ENCODE results near the gene PRL.

The PRL gene

GRCh38 chr6:22253955-22254655, 42.7 kb downstream of the PRL start:
- Histone ChIP-seq H3K9ac (ENCODE audit: low read length) (no peak overlapping the region), H4K91ac (ENCODE audit: low read length) (no peak overlapping the region), H3K4ac (ENCODE audit: low read depth in 1 of 2, low read length in 2 of 2) (no peak overlapping the region), H3K23ac (ENCODE audit: low read length in 2 of 2) (no peak overlapping the region), H2AK5ac (ENCODE audit: low read length, severe bottlenecking) (no peak overlapping the region), H3K27ac (ENCODE audit: low read length, poor library complexity, severe bottlenecking) (no peak overlapping the region), H3K9me3 (ENCODE audit: control insufficient read depth, low read length) (peaks cover 2% of the 10 kb centered on the region), H2BK5ac (ENCODE audit: low read depth, low read length, poor library complexity, severe bottlenecking) (no peak overlapping the region), H2AFZ (ENCODE audit: low read depth, low read length) (no peak overlapping the region), H3K79me1 (replicated peaks; ENCODE audit: low read length, poor library complexity, severe bottlenecking) (no peaks in the 10 kb centered on the region), H2BK12ac (ENCODE audit: low read length in 2 of 2) (no peak overlapping the region), H3K27me3 (ENCODE audit: control insufficient read depth in 1 of 2, insufficient read depth in 1 of 2, low read length in 2 of 2) (no peaks in the 10 kb centered on the region), H3K4me1 (ENCODE audit: control insufficient read depth, insufficient read depth, low read depth, low read length) (no peaks in the 10 kb centered on the region), H3K36me3 (ENCODE audit: control insufficient read depth in 1 of 2, insufficient read depth in 2 of 2, low read depth in 1 of 2, low read length in 2 of 2) (no peaks in the 10 kb centered on the region), H3K4me3 (ENCODE audit: insufficient read depth in 1 of 2, low read depth in 1 of 2, low read length in 2 of 2) (no peak overlapping the region), H3K14ac (ENCODE audit: low read length in 2 of 2) (no peak overlapping the region), H2BK120ac (ENCODE audit: low read depth, low read length) (no peak overlapping the region), H4K8ac (ENCODE audit: low read length) (no peak overlapping the region), H3K18ac (ENCODE audit: low read depth in 1 of 2, low read length in 2 of 2) (no peak overlapping the region), H2BK15ac (ENCODE audit: low read depth, poor library complexity, severe bottlenecking) (no peak overlapping the region), H3K4me2 (ENCODE audit: low read length, poor library complexity, severe bottlenecking) (no peak overlapping the region)
- WGBS = 100% methylated on average over 1 of the region's 1 CpG
- DNase-seq = no peak

- no peak overlapping the region for H2AK5ac ChIP-seq (ENCODE audit: low read length, severe bottlenecking)
- peak overlapping the region; percentile 85 for H3K27ac ChIP-seq (ENCODE audit: low read length, poor library complexity, severe bottlenecking)
- peak; percentile 14 for DNase-seq
- no peaks in the 10 kb centered on the region for H3K27me3 ChIP-seq (ENCODE audit: control insufficient read depth in 1 of 2, insufficient read depth in 1 of 2, low read length in 2 of 2)
- peak overlapping the region; percentile 84 for H2BK5ac ChIP-seq (ENCODE audit: low read depth, low read length, poor library complexity, severe bottlenecking)
- H3K36me3 ChIP-seq (ENCODE audit: control insufficient read depth in 1 of 2, insufficient read depth in 2 of 2, low read depth in 1 of 2, low read length in 2 of 2) = no peaks in the 10 kb centered on the region
- no peak overlapping the region for H2BK15ac ChIP-seq (ENCODE audit: low read depth, poor library complexity, severe bottlenecking)
- no peak overlapping the region for H4K8ac ChIP-seq (ENCODE audit: low read length)
- no peak overlapping the region for H3K4me2 ChIP-seq (ENCODE audit: low read length, poor library complexity, severe bottlenecking)
- no peak overlapping the region for H3K23ac ChIP-seq (ENCODE audit: low read length in 2 of 2)
- no peak overlapping the region for H3K18ac ChIP-seq (ENCODE audit: low read depth in 1 of 2, low read length in 2 of 2)
- H3K9ac ChIP-seq (ENCODE audit: low read length) = no peak overlapping the region
- no peak overlapping the region for H4K91ac ChIP-seq (ENCODE audit: low read length)
- H3K79me1 ChIP-seq (replicated peaks; ENCODE audit: low read length, poor library complexity, severe bottlenecking) = no peaks in the 10 kb centered on the region
- WGBS = 50% methylated on average over 1 of the region's 2 CpGs
- no peak overlapping the region for H2BK12ac ChIP-seq (ENCODE audit: low read length in 2 of 2)
- H3K4ac ChIP-seq (ENCODE audit: low read depth in 1 of 2, low read length in 2 of 2) = no peak overlapping the region
- H3K14ac ChIP-seq (ENCODE audit: low read length in 2 of 2) = no peak overlapping the region
- H3K4me3 ChIP-seq (ENCODE audit: insufficient read depth in 1 of 2, low read depth in 1 of 2, low read length in 2 of 2) = no peak overlapping the region
- H3K9me3 ChIP-seq (ENCODE audit: control insufficient read depth, low read length) = no peaks in the 10 kb centered on the region
- no peak overlapping the region for H2AFZ ChIP-seq (ENCODE audit: low read depth, low read length)
- no peak overlapping the region for H2BK120ac ChIP-seq (ENCODE audit: low read depth, low read length)
- H3K4me1 ChIP-seq (ENCODE audit: control insufficient read depth, insufficient read depth, low read depth, low read length) = no peaks in the 10 kb centered on the region
Observed at GRCh38 chr6:22251348-22251747, 45.5 kb downstream of the PRL start.

- H3K4me1 ChIP-seq (ENCODE audit: control insufficient read depth, insufficient read depth, low read depth, low read length) = no peaks in the 10 kb centered on the region
- no peak overlapping the region for H2BK120ac ChIP-seq (ENCODE audit: low read depth, low read length)
- no peaks in the 10 kb centered on the region for H3K79me1 ChIP-seq (replicated peaks; ENCODE audit: low read length, poor library complexity, severe bottlenecking)
- DNase-seq = no peak
- H3K18ac ChIP-seq (ENCODE audit: low read depth in 1 of 2, low read length in 2 of 2) = no peak overlapping the region
- peak overlapping the region; percentile 84 for H2BK5ac ChIP-seq (ENCODE audit: low read depth, low read length, poor library complexity, severe bottlenecking)
- H2AK5ac ChIP-seq (ENCODE audit: low read length, severe bottlenecking) = no peak overlapping the region
- no peak overlapping the region for H3K4me2 ChIP-seq (ENCODE audit: low read length, poor library complexity, severe bottlenecking)
- H4K91ac ChIP-seq (ENCODE audit: low read length) = no peak overlapping the region
- H3K23ac ChIP-seq (ENCODE audit: low read length in 2 of 2) = no peak overlapping the region
- peak overlapping the region; percentile 85 for H3K27ac ChIP-seq (ENCODE audit: low read length, poor library complexity, severe bottlenecking)
- H2BK12ac ChIP-seq (ENCODE audit: low read length in 2 of 2) = no peak overlapping the region
- H4K8ac ChIP-seq (ENCODE audit: low read length) = no peak overlapping the region
- no peak overlapping the region for H2BK15ac ChIP-seq (ENCODE audit: low read depth, poor library complexity, severe bottlenecking)
- no peaks in the 10 kb centered on the region for H3K36me3 ChIP-seq (ENCODE audit: control insufficient read depth in 1 of 2, insufficient read depth in 2 of 2, low read depth in 1 of 2, low read length in 2 of 2)
- H3K4ac ChIP-seq (ENCODE audit: low read depth in 1 of 2, low read length in 2 of 2) = no peak overlapping the region
- 21% methylated on average over 1 of the region's 1 CpG for WGBS
- no peak overlapping the region for H3K9ac ChIP-seq (ENCODE audit: low read length)
- no peak overlapping the region for H3K4me3 ChIP-seq (ENCODE audit: insufficient read depth in 1 of 2, low read depth in 1 of 2, low read length in 2 of 2)
- no peak overlapping the region for H3K14ac ChIP-seq (ENCODE audit: low read length in 2 of 2)
- H3K27me3 ChIP-seq (ENCODE audit: control insufficient read depth in 1 of 2, insufficient read depth in 1 of 2, low read length in 2 of 2) = no peaks in the 10 kb centered on the region
- no peak overlapping the region for H2AFZ ChIP-seq (ENCODE audit: low read depth, low read length)
- no peaks in the 10 kb centered on the region for H3K9me3 ChIP-seq (ENCODE audit: control insufficient read depth, low read length)
Observed at GRCh38 chr6:22250486-22250885, 46.4 kb downstream of the PRL start.

- Histone ChIP-seq H3K23ac (ENCODE audit: low read length in 2 of 2) (no peak overlapping the region), H3K4ac (ENCODE audit: low read depth in 1 of 2, low read length in 2 of 2) (no peak overlapping the region), H3K27ac (ENCODE audit: low read length, poor library complexity, severe bottlenecking) (peak overlapping the region; percentile 85), H3K27me3 (ENCODE audit: control insufficient read depth in 1 of 2, insufficient read depth in 1 of 2, low read length in 2 of 2) (no peaks in the 10 kb centered on the region), H3K36me3 (ENCODE audit: control insufficient read depth in 1 of 2, insufficient read depth in 2 of 2, low read depth in 1 of 2, low read length in 2 of 2) (no peaks in the 10 kb centered on the region), H3K79me1 (replicated peaks; ENCODE audit: low read length, poor library complexity, severe bottlenecking) (no peaks in the 10 kb centered on the region), H2AK5ac (ENCODE audit: low read length, severe bottlenecking) (no peak overlapping the region), H2BK120ac (ENCODE audit: low read depth, low read length) (no peak overlapping the region), H2BK12ac (ENCODE audit: low read length in 2 of 2) (no peak overlapping the region), H2BK5ac (ENCODE audit: low read depth, low read length, poor library complexity, severe bottlenecking) (no peak overlapping the region), H3K9me3 (ENCODE audit: control insufficient read depth, low read length) (no peaks in the 10 kb centered on the region), H3K14ac (ENCODE audit: low read length in 2 of 2) (no peak overlapping the region), H2BK15ac (ENCODE audit: low read depth, poor library complexity, severe bottlenecking) (no peak overlapping the region), H4K91ac (ENCODE audit: low read length) (no peak overlapping the region), H4K8ac (ENCODE audit: low read length) (no peak overlapping the region), H3K4me1 (ENCODE audit: control insufficient read depth, insufficient read depth, low read depth, low read length) (no peaks in the 10 kb centered on the region), H3K4me2 (ENCODE audit: low read length, poor library complexity, severe bottlenecking) (no peak overlapping the region), H2AFZ (ENCODE audit: low read depth, low read length) (no peak overlapping the region), H3K4me3 (ENCODE audit: insufficient read depth in 1 of 2, low read depth in 1 of 2, low read length in 2 of 2) (peak overlapping the region in 1 of 2 experiments; percentile 57), H3K18ac (ENCODE audit: low read depth in 1 of 2, low read length in 2 of 2) (no peak overlapping the region), H3K9ac (ENCODE audit: low read length) (peak overlapping the region; percentile 41)
- 100% methylated on average over 4 of the region's 9 CpGs for WGBS
- DNase-seq = no peak
Observed at GRCh38 chr6:22249711-22250350, 47.0 kb downstream of the PRL start.

All from mesenchymal stem cell (in vitro differentiated cells and primary cell).